Peyer's patch (tissue), 4 donors: ENCODE data around the gene FAM163A. TPM values are rescaled to one million over a fixed set of nuclear protein-coding genes. Genes with fewer than 3 reads are reported as not detected.

Source experiments
- DNase-seq, 3 donors: peaks; one replicate each; pipeline ENCODE4 v3.0.0-alpha.2; 2017 to 2019
- H3K27ac ChIP-seq, 4 donors: fragments of 200-600 bp; sonication (generic); one replicate each; pipeline ENCODE4 v1.5.1; 2016 to 2019
- H3K27me3 ChIP-seq, 2 donors: fragments of 200-600 bp; sonication (generic); one replicate each; pipeline ENCODE4 v1.5.1; 2019
- H3K36me3 ChIP-seq, 3 donors: fragments of 200-600 bp; sonication (generic); one replicate each; pipeline ENCODE4 v1.5.1; 2016 to 2019
- H3K4me1 ChIP-seq, 4 donors: fragments of 200-600 bp; sonication (generic); one replicate each; pipeline ENCODE4 v1.5.1; 2016 to 2019
- H3K4me3 ChIP-seq, 4 donors: fragments of 200-600 bp; sonication (generic); 1 replicate in 3 of 4; 2 replicates in 1 of 4; pipeline ENCODE4 v1.5.1; 2016 to 2019; ENCODE audit warnings: mild to moderate bottlenecking in 1 of 4
- H3K9me3 ChIP-seq, 4 donors: fragments of 200-600 bp; sonication (generic); one replicate each; pipeline ENCODE4 v1.5.1; 2016 to 2019; ENCODE audit warnings: mild to moderate bottlenecking in 1 of 4
- POLR2A ChIP-seq, 2 donors: fragments of 450-650 bp; IDR thresholded peaks; one replicate each; pipeline ENCODE4 v1.5.1; 2017; ENCODE audit warnings: antibody characterized with exemption in 2 of 2, mild to moderate bottlenecking in 2 of 2, moderate library complexity in 2 of 2
- total RNA-seq, 4 donors: library from RNA; depleted of rRNA; stranded (reverse); fragments of >200 nt; gene quantifications; one replicate each; pipeline ENCODE4 v1.1.0, GENCODE V29; 2016
- TF ChIP-seq, protein P1 (sequence below), 6 experiments: fragments of 450-650 bp in 4 of 6; fragments of 200-600 bp in 2 of 6; sonication (generic) in 1 of 6; IDR thresholded peaks; one replicate each; pipeline ENCODE4 v1.5.1; 2017 to 2019; ENCODE audit warnings: antibody characterized with exemption in 6 of 6, mild to moderate bottlenecking in 3 of 6, moderate library complexity in 1 of 6

The FAM163A gene
- total RNA-seq, 4 donors from 2014 or later: 0.67 to 5.0 (median 1.2) TPM; not detected in 1

DNA sequence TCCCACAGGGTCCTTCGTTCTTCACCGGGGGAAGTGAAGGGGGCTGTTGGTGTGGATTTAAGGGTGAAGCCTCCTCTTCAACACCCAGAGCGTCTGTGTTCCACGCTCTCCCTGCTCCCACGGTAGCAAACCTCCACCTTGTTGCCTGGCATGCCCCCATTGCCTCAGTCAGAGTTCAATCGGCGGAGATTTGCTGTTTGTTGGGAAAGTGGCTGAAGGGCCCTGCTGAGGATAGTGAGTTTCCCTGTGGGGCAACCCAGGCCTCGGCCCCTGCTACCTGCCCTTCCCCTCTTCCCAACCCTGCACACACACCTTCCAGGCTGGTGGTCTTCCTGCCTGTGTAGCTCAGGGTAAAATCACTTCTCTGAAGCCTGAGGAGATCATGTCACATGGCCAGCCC lies 74.0 kb downstream of the FAM163A start:
- no peak for TF ChIP-seq POLR2A (IDR thresholded peaks at IDR 0.05)
- DNase-seq: peak in 1 of 3 donors; percentile 25
- Histone ChIP-seq H3K27ac (no peak overlapping the region), H3K36me3 (no peaks in the 10 kb centered on the region), H3K27me3 (no peaks in the 10 kb centered on the region), H3K9me3 (no peaks in the 10 kb centered on the region), H3K4me1 (peaks cover 3 to 14% (median 8%) of the 10 kb centered on the region in 4 donors), H3K4me3 (no peak overlapping the region)

DNA sequence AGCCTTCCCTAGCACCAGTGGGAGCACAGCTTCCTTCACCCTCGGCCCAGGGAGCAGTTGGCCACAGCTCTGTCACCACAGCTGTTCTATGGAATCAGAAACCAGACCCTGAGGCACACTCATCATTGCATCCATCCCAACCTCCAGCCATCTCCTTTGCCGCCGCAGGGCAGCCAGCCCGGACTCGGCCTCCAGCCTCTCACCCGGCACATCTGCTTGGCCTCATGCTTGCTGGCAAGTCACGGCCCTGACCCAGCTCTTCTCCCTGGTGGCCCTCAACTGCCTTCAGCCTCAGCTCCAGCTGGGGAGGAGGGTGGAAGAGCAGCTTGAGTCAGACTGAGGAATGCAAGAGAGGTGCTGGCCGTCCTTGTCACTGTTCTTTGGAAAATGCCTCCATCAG lies 74.7 kb downstream of the FAM163A start:
- DNase-seq: peak in 1 of 3 donors; percentile 47
- TF ChIP-seq, protein P1, sequence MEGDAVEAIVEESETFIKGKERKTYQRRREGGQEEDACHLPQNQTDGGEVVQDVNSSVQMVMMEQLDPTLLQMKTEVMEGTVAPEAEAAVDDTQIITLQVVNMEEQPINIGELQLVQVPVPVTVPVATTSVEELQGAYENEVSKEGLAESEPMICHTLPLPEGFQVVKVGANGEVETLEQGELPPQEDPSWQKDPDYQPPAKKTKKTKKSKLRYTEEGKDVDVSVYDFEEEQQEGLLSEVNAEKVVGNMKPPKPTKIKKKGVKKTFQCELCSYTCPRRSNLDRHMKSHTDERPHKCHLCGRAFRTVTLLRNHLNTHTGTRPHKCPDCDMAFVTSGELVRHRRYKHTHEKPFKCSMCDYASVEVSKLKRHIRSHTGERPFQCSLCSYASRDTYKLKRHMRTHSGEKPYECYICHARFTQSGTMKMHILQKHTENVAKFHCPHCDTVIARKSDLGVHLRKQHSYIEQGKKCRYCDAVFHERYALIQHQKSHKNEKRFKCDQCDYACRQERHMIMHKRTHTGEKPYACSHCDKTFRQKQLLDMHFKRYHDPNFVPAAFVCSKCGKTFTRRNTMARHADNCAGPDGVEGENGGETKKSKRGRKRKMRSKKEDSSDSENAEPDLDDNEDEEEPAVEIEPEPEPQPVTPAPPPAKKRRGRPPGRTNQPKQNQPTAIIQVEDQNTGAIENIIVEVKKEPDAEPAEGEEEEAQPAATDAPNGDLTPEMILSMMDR (IDR thresholded peaks at IDR 0.05): no peak
- no peak for TF ChIP-seq POLR2A (IDR thresholded peaks at IDR 0.05)
- Histone ChIP-seq H3K4me3 (no peak overlapping the region), H3K27me3 (no peaks in the 10 kb centered on the region), H3K36me3 (no peaks in the 10 kb centered on the region), H3K9me3 (no peaks in the 10 kb centered on the region), H3K27ac (no peak overlapping the region), H3K4me1 (peaks cover 3 to 14% (median 8%) of the 10 kb centered on the region in 4 donors)

DNA sequence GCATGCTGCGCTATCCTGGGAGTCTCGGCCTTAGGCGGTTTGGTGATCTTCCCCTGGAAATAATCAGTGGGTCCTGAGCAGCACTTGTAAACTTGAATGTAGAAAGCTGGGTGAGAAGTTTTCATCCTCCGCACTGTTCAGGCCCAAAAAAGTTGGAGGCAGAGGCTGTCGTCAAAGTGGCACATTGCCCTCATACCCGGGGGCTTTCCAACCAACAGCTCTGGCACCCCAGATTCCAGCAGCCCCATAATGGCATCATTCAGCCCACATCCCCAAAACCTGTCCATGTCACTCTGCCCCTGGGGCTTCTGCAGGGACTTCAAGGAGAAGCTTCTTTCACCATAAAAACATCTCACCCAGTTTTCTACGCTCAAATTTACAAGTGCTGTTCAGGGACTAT lies 75.2 kb downstream of the FAM163A start:
- peak in 1 of 3 donors; percentile 3 for DNase-seq
- no peak for TF ChIP-seq POLR2A (IDR thresholded peaks at IDR 0.05)
- TF ChIP-seq, protein P1 (IDR thresholded peaks at IDR 0.05): no peak
- Histone ChIP-seq H3K4me3 (no peak overlapping the region), H3K36me3 (no peaks in the 10 kb centered on the region), H3K27me3 (no peaks in the 10 kb centered on the region), H3K4me1 (peaks cover 3 to 14% (median 8%) of the 10 kb centered on the region in 4 donors), H3K27ac (peak overlapping the region in 1 of 4 donors; percentile 16), H3K9me3 (no peaks in the 10 kb centered on the region)

DNA sequence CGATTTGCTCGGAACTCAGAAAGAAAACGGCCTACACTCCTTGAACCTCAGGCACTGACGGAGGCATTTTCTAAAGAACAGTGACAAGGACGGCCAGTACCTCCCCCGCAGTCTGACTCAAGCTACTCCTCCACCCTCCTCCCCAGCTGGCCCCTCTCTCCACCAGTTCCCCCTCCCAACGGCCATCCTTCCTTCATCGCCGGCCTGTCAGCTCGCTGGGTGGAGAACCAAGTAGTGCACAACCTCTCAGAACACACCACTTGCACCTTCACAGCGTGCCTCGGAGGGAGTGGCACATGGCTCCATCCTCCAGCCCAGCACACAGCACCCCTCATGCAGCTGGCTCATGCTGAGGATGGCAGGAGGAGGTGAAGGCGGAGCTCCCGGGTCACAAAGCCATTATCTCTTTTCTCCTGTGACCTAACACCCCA lies 75.7 kb downstream of the FAM163A start:
- peaks cover 3 to 14% (median 8%) of the 10 kb centered on the region in 4 donors for H3K4me1 ChIP-seq
- peak in 1 of 3 donors; percentile 41 for DNase-seq
- TF ChIP-seq, protein P1 (IDR thresholded peaks at IDR 0.05): no peak
- TF ChIP-seq POLR2A (IDR thresholded peaks at IDR 0.05): no peak
- H3K4me3 ChIP-seq: no peak overlapping the region
- no peak overlapping the region for H3K27ac ChIP-seq
- no peaks in the 10 kb centered on the region for H3K27me3 ChIP-seq
- H3K36me3 ChIP-seq: no peaks in the 10 kb centered on the region
- no peaks in the 10 kb centered on the region for H3K9me3 ChIP-seq

DNA sequence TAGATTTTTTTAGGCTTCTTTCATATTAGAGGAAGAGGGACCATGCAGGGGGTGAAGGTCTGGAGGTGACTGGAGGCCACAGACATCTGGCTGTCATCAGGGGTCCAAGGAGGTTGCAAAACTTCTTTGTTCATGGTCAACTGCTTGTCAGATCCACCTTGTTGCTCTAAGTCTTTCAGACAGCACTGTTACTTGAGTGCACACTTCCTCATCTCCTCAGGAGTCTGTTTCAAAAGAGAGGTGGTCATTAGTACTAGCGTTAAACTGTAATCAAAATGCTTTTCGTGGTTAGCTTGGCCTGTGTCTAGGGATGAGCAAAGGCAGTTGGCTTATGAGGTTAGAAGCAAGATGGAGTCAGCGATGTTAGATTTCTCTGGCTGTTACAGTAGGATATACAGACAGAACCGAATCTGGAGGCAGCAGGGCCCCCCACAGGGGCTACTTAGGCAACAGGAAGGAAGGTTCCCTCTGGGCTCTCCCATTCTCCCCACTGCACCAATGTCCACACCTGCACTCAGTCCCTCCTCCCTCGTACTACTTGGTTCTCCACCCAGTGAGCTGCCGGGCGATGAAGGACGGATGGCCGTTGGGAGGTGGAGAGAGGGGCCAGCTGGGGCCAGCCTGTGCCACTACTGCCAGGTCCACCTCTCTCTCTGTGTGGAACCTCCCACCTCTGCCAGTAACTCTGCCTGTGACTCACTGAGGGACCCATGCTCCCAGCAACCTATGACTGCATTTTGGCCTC lies 77.3 kb downstream of the FAM163A start:
- no peaks in the 10 kb centered on the region for H3K36me3 ChIP-seq
- TF ChIP-seq, protein P1 (IDR thresholded peaks at IDR 0.05): no peak
- TF ChIP-seq POLR2A (IDR thresholded peaks at IDR 0.05): no peak
- no peak overlapping the region for H3K27ac ChIP-seq
- DNase-seq: peak in 2 of 3 donors; percentile 8 to 41
- peaks cover 0 to 4% (median under 1%) of the 10 kb centered on the region in 4 donors for H3K4me1 ChIP-seq
- H3K27me3 ChIP-seq: no peaks in the 10 kb centered on the region
- H3K9me3 ChIP-seq: no peaks in the 10 kb centered on the region
- H3K4me3 ChIP-seq: no peak overlapping the region

DNA sequence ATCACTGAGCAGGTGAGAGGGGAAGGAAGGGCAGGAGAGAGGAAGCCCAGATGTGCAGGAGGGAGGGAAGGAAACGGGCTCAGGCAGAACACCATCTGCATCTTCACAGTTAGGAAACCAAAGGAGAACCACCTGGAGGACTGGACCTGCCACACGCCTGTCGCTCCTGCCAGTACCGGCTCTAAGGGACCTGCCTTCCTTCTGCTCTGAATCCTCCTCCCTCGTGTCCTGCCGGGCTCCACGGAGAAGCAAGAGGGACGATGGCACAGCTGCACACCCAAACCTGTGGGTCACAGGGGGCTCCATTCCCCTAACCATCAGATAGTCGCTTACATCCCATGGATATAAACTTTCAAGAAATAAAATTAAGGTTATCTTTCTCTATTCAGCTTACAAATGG lies 78.4 kb downstream of the FAM163A start:
- Histone ChIP-seq H3K4me3 (no peak overlapping the region), H3K27me3 (no peaks in the 10 kb centered on the region), H3K4me1 (no peaks in the 10 kb centered on the region), H3K36me3 (no peaks in the 10 kb centered on the region), H3K27ac (no peak overlapping the region), H3K9me3 (no peaks in the 10 kb centered on the region)
- no peak for TF ChIP-seq POLR2A (IDR thresholded peaks at IDR 0.05)
- TF ChIP-seq, protein P1 (IDR thresholded peaks at IDR 0.05): no peak
- DNase-seq: peak in 2 of 3 donors; percentile 18 to 44
